Stimulated activated CD8-positive, alpha-beta memory T cell treated with anti-CD3 and anti-CD28 coated beads, Interleukin-4, amount 100 ng/mL, for 48 hours (primary cell): Measurements from ENCODE around the gene CTTNBP2.

Experiments
- DNase-seq: peaks from one replicate; pipeline ENCODE4 v3.0.0-alpha.2; 2020

CTTNBP2 gene

DNA sequence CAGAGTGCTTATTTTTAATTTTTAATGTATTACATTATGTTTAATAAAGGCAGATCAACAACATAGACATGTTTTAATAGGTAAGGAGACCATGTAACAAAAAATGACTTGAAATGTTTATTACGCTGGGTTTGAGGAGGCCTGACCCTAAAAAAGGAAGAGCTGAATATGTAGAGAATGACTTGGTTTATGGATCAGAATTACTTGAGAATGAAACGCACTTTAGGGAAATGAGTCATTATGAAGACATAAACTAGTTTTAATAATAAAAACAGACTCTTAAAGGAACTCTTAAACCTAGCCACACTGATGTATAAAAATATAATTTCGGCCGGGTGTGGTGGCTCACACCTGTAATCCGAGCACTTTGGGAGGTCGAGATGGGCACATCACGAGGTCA, 56.5 kb downstream of the CTTNBP2 start:
- no peak for DNase-seq

- DNase-seq = no peak
These were observed 61.5 kb downstream of the CTTNBP2 start for GRCh38 chr7:117811696-117812095.

GRCh38 chr7:117810642-117811512, 62.4 kb downstream of the CTTNBP2 start:
- DNase-seq = no peak

DNA sequence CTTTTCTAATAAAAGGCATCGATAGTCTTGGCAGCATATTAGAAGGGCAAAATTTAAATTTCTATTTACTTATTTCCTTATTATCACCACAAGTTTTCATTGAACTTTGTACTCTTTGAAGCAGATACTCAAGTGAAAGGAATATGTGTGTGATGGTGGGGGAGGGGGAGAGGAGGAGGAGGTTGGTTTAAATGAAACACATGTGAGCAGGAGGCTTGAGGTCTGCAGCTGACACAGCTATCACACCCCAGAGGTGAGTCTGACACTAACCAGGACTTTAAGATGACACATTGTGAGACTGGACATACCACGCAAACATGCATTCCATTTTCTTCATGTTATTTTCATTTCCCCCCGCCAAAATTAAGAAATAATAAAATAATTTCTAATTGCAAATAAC, 63.3 kb downstream of the CTTNBP2 start:
- DNase-seq = no peak

DNA sequence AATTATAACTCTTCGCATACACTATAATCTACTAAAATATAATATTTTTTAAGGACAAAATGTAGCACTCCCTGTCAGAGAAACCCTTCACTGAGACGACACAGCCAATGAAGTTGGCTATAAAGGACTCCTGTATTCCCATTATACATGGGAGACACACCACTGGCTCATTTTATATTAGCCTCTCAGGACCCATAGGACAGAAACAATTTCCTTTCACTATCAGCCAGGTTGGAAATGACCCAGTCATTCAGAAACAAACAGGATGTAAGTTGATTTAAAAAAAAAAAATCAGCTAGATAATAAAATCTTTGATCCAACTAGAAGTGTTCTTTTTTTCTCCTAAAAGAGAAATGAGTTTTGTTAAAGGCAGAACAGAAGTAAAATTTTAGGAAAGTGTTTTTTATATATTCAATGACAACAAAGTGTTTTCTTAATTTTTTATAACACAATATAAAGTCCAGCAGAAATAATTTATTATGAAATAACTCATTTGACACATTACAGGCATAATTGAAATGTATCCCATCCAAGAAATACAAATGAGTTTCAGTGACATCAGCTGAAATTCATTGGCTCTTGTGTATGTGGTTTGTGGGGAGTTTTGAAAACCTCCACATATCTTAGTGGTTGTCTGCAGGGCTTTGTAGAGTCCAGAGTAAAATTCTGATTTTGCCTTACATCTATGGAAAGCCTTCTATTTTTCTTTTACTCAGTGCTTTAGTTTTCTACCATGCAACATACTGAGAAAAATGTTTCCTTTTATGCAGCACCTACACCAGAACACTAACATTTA, 64.1 kb downstream of the CTTNBP2 start:
- DNase-seq = no peak

DNA sequence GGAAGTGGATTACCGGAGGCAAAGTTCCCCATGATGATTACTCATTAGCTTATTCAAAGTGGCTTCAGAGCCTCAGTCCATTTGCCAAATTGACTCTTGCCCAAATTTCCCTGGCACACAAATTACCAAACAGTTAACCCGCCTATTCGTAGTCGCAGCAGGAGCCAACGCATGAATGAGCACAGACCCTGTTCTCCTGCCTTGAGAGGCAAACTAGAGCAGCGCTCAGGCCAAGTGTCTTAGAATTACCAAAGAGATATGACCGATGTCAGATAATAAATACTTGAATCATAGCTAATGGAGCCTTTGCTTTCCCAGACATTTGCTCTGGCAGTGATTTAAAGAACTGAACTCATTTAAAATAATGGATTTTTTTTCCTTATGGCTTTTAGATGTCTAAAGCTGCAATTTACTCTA, 64.9 kb downstream of the CTTNBP2 start:
- no peak for DNase-seq

GRCh38 chr7:117807676-117808075, 65.6 kb downstream of the CTTNBP2 start:
- no peak for DNase-seq

- no peak for DNase-seq
These were observed 67.2 kb downstream of the CTTNBP2 start for GRCh38 chr7:117806011-117806410.

DNA sequence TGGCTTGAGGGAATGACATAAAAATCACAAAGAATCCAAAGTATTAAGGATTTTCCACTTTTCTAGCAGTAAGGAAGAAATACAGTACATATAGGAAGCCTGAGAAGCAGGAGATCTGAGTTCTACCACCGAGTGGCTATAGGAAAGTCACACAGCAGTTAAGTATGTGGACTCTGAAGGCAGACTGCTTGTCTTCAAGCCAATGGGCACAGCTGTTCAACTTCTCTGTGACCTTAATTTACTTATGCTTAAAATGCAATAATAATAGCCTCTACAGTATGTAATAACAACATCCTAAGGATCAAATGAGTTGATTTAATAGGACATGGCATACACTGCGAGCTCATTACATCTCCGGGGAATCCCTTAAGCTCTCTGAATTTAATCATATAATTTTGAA, 68.0 kb downstream of the CTTNBP2 start:
- DNase-seq = no peak

DNA sequence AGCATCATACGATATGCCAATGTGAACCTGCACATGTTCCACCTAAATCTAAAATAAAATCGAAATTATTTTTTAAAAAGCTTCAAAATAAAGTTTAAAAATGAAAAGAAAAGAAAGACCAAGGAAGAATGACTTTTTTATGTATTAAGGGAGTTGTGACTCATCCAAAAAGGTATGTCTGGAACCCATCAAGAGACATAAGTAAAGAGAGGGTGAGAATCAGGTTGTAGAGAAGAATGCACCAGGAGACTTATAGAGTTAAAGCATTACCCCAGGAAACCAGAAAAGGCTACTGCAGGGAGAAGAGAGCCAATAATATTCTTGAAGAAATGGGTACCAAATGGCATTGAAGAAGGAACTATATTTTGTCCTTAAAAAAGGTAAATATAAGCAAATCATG, 69.8 kb downstream of the CTTNBP2 start:
- no peak for DNase-seq

- no peak for DNase-seq
These were observed 70.6 kb downstream of the CTTNBP2 start for GRCh38 chr7:117802660-117803059.

DNA sequence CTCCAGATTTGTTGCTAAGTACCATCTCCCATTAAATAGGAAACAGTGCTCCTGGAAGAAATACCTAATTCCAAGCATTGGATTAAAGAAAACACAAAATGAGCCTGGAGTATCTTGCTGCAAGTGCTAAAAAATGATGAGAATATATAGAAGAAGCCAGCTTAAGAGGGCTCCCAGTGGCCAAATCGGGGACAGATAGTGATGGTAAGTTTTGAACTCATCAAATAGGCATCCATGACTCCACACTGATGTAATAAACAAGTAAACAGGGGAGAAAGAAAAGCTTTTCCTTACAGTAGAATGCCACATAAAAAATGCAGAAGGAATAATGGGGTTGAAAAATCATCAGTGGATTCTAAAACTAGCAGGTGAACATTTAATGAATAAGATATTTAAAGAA, 72.4 kb downstream of the CTTNBP2 start:
- no peak for DNase-seq

- no peak for DNase-seq
These were observed 72.8 kb downstream of the CTTNBP2 start for GRCh38 chr7:117800406-117800805.

GRCh38 chr7:117796889-117797288, 76.4 kb downstream of the CTTNBP2 start:
- DNase-seq = no peak

GRCh38 chr7:117793976-117794375, 79.3 kb downstream of the CTTNBP2 start:
- DNase-seq = no peak

DNA sequence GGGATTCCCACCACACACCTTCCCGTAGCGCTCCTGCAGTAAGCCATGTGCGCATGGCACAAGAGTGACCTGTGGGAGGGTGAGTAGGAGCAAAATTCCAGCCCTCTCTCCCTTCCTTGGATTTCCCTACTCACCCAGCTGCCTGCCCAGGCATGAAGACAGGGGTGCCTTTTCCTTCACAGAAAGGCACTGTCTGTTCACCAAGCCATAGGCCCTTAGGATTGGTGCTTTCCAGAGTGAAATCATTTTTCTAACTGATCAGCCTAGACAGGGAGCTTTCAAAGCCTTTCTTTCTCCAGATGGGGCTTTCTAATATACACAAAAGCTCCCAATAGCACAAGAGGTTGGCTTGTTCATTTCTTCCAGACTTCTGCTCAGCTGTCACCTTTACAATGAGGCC, 79.7 kb downstream of the CTTNBP2 start:
- no peak for DNase-seq

DNA sequence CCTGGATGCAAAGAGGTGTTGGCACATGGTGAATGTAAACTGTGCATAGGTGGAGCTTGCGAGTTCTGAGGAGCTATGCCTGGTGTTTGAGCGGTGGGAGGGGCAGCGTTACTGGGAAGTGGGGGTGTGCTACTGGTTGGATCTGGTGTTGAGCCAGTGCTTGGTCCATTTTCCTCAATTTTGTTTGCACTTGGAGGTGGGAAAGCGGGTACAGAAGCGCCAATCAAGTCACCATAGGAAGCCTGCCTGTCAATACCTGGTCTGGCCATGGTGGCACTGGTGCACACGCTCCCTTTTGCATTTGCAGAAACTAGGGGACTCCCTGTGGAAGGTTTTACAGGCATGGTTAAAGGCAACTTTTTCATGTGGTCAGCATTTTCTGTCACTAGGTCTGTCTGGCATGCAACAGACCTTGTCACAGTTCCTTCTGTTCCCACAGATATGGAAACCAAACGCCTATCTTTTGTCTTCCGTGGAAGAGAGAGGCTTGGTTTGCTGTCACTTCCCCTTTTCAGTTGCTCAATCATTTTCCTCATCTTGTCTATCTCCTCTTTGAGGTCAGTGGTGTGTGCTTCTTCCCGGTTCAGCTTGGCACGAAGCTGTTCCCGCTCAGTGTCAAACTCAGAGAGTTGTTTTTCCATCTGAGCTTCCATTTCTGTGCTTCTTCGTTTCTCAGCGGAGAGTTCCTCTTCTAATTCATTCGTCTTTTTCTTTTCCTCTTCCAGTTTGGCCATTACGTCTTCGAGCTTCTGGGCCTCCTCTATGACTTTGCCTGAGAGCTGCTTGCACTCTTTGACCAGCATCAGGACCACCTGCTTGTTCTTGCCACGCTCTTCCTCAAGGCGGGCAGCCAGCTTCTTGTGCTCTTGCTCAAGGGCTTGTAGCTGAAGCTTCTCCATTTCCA, 81.1 kb downstream of the CTTNBP2 start:
- DNase-seq = no peak

- DNase-seq = no peak
These were observed 82.5 kb downstream of the CTTNBP2 start for GRCh38 chr7:117790731-117791130.

DNA sequence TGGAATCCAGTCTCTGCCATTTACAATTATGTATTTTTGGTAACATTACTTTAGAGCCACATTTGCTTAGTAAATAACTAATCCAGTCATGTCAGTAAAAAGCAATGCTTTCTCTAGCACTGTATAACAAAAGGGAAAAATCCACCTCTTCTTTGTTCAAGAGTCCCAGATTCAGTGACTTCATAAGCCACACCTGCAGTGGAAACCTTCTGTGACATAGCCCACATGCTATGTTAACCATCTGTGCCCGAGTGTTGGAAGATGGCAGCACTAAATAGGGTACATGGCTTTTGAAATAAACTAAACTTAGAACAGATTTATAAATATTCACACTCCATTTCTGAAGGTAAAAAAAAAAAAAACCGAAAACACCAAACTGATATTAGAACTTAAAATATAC, 83.0 kb downstream of the CTTNBP2 start:
- DNase-seq = no peak

GRCh38 chr7:117785431-117785830, 87.8 kb downstream of the CTTNBP2 start:
- DNase-seq = no peak

DNA sequence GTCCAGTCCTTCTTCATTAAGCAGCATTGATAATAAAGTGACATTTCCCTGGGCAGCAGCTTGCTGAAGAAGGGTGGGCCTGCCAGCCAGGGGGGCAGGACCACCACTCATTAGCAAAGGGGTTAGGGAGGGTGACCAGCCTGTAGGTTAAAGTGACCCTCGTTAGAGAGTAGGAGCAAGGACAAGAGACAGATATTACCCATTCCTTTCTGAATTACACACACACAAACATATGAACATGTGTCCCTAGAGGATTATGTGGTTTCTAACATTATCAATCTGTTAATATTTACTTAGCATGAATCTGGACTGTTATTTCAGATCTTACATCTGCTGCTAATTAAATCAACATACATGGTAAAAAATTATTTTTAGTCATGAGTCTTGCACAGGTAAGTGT, 88.9 kb downstream of the CTTNBP2 start:
- no peak for DNase-seq

- no peak for DNase-seq
These were observed 90.5 kb downstream of the CTTNBP2 start for GRCh38 chr7:117782761-117783160.

- no peak for DNase-seq
These were observed 91.5 kb downstream of the CTTNBP2 start for GRCh38 chr7:117781707-117782106.
